B cell (primary cell): ENCODE results near the gene NRIP2. TPM values are rescaled to one million over a fixed set of nuclear protein-coding genes. Genes with fewer than 3 reads are reported as not detected.

Experiments used
- ATAC-seq: fragments of 200-7000 bp; cut with Tn5 transposase; one replicate; pipeline ENCODE4 v1.10.0; 2021; ENCODE audit warnings: low read depth, mild to moderate bottlenecking, moderate number of reproducible peaks, moderate library complexity
- CTCF ChIA-PET: fragments of 350-600 bp; sonication (Branson Sonifier 250); formaldehyde crosslinking; loops from one replicate; lab custom pipeline; 2021; ENCODE audit warnings: antibody characterized with exemption, inconsistent platforms; lab: Charles Lee
- POLR2A ChIA-PET: fragments of 350-600 bp; sonication (Branson Sonifier 250); formaldehyde crosslinking; loops from one replicate; lab custom pipeline; 2021; ENCODE audit warnings: antibody characterized with exemption; lab: Charles Lee
- DNase-seq: peaks from one replicate; pipeline ENCODE4 v3.0.0; 2013
- H2AFZ ChIP-seq: 2 replicates; pipeline ENCODE4 v1.6.1; 2012; ENCODE audit warnings: mild to moderate bottlenecking, low read depth, low read length; ENCODE audit not compliant: insufficient read depth, poor library complexity, severe bottlenecking
- H3K27ac ChIP-seq, 2 donors: 1 replicate in 1 of 2; 2 replicates in 1 of 2; pipeline ENCODE4 v1.5.1; 2012 to 2013; ENCODE audit warnings: low read length in 2 of 2, mild to moderate bottlenecking in 2 of 2, moderate library complexity in 1 of 2
- H3K27me3 ChIP-seq, 4 experiments: fragments of 200-600 bp in 1 of 4; sonication (generic) in 1 of 4; replicated peaks in 1 of 4; 1 replicate in 2 of 4; 2 replicates in 2 of 4; pipeline versions ENCODE4 v1.6.1 to v1.7.0; 2013 to 2016; ENCODE audit warnings: low read length in 3 of 4, mild to moderate bottlenecking in 2 of 4, mixed read lengths in 1 of 4, moderate library complexity in 1 of 4; ENCODE audit not compliant: insufficient read depth in 4 of 4, control insufficient read depth in 3 of 4; ENCODE audit errors: control extremely low read depth in 1 of 4
- H3K36me3 ChIP-seq, 2 experiments: replicated peaks in 1 of 2; 1 replicate in 1 of 2; 2 replicates in 1 of 2; pipeline versions ENCODE4 v1.6.1 to v1.7.1; 2013; ENCODE audit warnings: low read length in 1 of 2; ENCODE audit not compliant: insufficient read depth in 2 of 2, control insufficient read depth in 1 of 2; ENCODE audit errors: control extremely low read depth in 1 of 2, extremely low read depth in 1 of 2
- H3K4me1 ChIP-seq, 2 donors: fragments of 200-600 bp in 1 of 2; sonication (generic) in 1 of 2; 1 replicate in 1 of 2; 2 replicates in 1 of 2; pipeline versions ENCODE4 v1.5.1 to v1.6.1; 2013 to 2017; ENCODE audit warnings: low read length in 2 of 2; ENCODE audit not compliant: control insufficient read depth in 2 of 2, insufficient read depth in 2 of 2
- H3K4me2 ChIP-seq: replicated peaks from 2 replicates; pipeline ENCODE3; 2012; ENCODE audit warnings: mild to moderate bottlenecking, low read depth, low read length; ENCODE audit not compliant: poor library complexity, severe bottlenecking
- H3K4me3 ChIP-seq, 5 experiments: fragments of 200-600 bp in 1 of 5; sonication (generic) in 1 of 5; 1 replicate in 3 of 5; 2 replicates in 2 of 5; pipeline versions ENCODE4 v1.5.1 to v1.7.0; 2011 to 2016; ENCODE audit warnings: low read length in 4 of 5, mild to moderate bottlenecking in 4 of 5, low read depth in 2 of 5, control low read depth in 1 of 5, moderate library complexity in 1 of 5; ENCODE audit not compliant: insufficient read depth in 1 of 5; ENCODE audit errors: control extremely low read depth in 1 of 5, extremely low read depth in 1 of 5
- H3K79me2 ChIP-seq: fragments of 200-600 bp; sonication (generic); one replicate; pipeline ENCODE4 v1.6.0; 2016; ENCODE audit warnings: low read length; ENCODE audit not compliant: control insufficient read depth, insufficient read depth
- H3K9ac ChIP-seq: fragments of 200-600 bp; sonication (generic); 2 replicates; pipeline ENCODE4 v1.6.1; 2017; ENCODE audit warnings: mild to moderate bottlenecking, low read length, moderate library complexity
- H3K9me3 ChIP-seq, 3 donors: one replicate each; pipeline versions ENCODE4 v1.6.1 to v1.7.1; 2013; ENCODE audit warnings: low read length in 2 of 3; ENCODE audit not compliant: control insufficient read depth in 2 of 3, insufficient read depth in 1 of 3; ENCODE audit errors: control extremely low read depth in 1 of 3
- H4K20me1 ChIP-seq: 2 replicates; pipeline ENCODE4 v1.6.0; 2012; ENCODE audit warnings: mild to moderate bottlenecking, low read length; ENCODE audit not compliant: insufficient read depth, control insufficient read depth, poor library complexity, severe bottlenecking
- H3K27ac Mint-ChIP-seq: one replicate; pipeline ENCODE4 v1.8.0; 2021; ENCODE audit warnings: mixed read lengths
- H3K27me3 Mint-ChIP-seq: one replicate; pipeline ENCODE4 v1.8.0; 2021; ENCODE audit warnings: mixed read lengths
- H3K4me1 Mint-ChIP-seq: one replicate; pipeline ENCODE4 v1.8.0; 2021; ENCODE audit warnings: mixed read lengths
- H3K4me3 Mint-ChIP-seq: one replicate; pipeline ENCODE4 v1.8.0; 2021; ENCODE audit warnings: mixed read lengths
- H3K9me3 Mint-ChIP-seq: one replicate; pipeline ENCODE4 v1.8.0; 2022; ENCODE audit warnings: mixed read lengths; ENCODE audit not compliant: insufficient read depth
- EZH2 ChIP-seq: IDR thresholded peaks from 2 replicates; pipeline ENCODE4 v1.6.1; 2012; ENCODE audit warnings: borderline replicate concordance, low read depth, mild to moderate bottlenecking, moderate library complexity, low read length; ENCODE audit not compliant: insufficient read depth, poor library complexity, severe bottlenecking
- WGBS: methylation state at CpG from one replicate; pipeline ENCODE4 v1.1.5; 2013; ENCODE audit warnings: missing lambda C conversion rate; ENCODE audit not compliant: insufficient coverage; 5-methylcytosine and 5-hydroxymethylcytosine counted together
- intact Hi-C: fragments of 100-400 bp; cut with micrococcal nuclease; formaldehyde crosslinking; loops from one replicate; pipeline ENCODE4 v1.10.0; 2022
- polyA plus RNA-seq: library from polyadenylated mRNA; depleted of rRNA; stranded (reverse); fragments of >200 nt; gene quantifications from 2 replicates; pipeline ENCODE4 v1.2.3, GENCODE V29; 2012
- total RNA-seq, 2 donors: library from RNA; stranded (reverse); fragments of 120-200 nt in 1 of 2; gene quantifications; 1 replicate in 1 of 2; 2 replicates in 1 of 2; pipeline versions ENCODE4 v1.2.3 to v1.2.4, GENCODE V29; 2013 to 2022
- TF ChIP-seq, protein P1 (sequence below): fragments of 200-600 bp; IDR thresholded peaks from one replicate; pipeline ENCODE4 v1.8.0; 2022; ENCODE audit warnings: antibody characterized with exemption, mild to moderate bottlenecking

Gene NRIP2
- total and polyA plus RNA-seq, 2 donors (not counting 1 experiment from before 2014, with no cell fraction given) = not detected

DNA sequence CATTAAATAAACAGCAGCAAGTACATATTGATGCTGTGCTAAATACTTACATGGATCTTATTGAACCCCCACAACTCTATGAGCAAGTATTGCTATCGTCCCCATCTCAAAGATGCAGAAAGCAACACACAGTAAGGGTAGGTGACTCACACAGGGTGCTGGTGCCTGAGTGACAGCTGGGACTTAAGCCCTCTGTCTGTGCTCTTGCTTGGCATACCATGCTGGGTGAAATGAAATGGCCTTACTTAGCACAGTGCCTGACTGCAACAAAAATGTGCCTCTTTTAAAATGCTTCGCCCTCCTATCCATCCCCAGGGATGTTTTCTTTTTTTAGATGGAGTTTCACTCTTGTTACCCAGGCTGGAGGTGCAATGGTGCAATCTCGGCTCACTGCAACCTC lies 21.2 kb upstream of the NRIP2 start:
- Mint-ChIP-seq H3K4me3 (no peak overlapping the region), H3K27me3 (no peaks in the 10 kb centered on the region), H3K9me3 (no peaks in the 10 kb centered on the region), H3K27ac (no peak overlapping the region), H3K4me1 (no peaks in the 10 kb centered on the region)
- H3K27me3 ChIP-seq = no peaks in the 10 kb centered on the region
- no peaks in the 10 kb centered on the region for H4K20me1 ChIP-seq
- no peak overlapping the region for H3K4me3 ChIP-seq
- peaks cover 0 to 10% of the 10 kb centered on the region in 2 experiments for H3K36me3 ChIP-seq
- H3K27ac ChIP-seq = no peak overlapping the region
- no peak for ATAC-seq
- DNase-seq = no peak
- H3K79me2 ChIP-seq = no peaks in the 10 kb centered on the region
- H3K4me1 ChIP-seq = no peaks in the 10 kb centered on the region
- ChIA-PET CTCF (interaction anchor here (3.8 kb wide), 1 partner anchor 88 kb away, joined by 22 read pairs; no protein-coding TSS in a partner anchor), POLR2A (no interaction called here)
- TF ChIP-seq, protein P1, sequence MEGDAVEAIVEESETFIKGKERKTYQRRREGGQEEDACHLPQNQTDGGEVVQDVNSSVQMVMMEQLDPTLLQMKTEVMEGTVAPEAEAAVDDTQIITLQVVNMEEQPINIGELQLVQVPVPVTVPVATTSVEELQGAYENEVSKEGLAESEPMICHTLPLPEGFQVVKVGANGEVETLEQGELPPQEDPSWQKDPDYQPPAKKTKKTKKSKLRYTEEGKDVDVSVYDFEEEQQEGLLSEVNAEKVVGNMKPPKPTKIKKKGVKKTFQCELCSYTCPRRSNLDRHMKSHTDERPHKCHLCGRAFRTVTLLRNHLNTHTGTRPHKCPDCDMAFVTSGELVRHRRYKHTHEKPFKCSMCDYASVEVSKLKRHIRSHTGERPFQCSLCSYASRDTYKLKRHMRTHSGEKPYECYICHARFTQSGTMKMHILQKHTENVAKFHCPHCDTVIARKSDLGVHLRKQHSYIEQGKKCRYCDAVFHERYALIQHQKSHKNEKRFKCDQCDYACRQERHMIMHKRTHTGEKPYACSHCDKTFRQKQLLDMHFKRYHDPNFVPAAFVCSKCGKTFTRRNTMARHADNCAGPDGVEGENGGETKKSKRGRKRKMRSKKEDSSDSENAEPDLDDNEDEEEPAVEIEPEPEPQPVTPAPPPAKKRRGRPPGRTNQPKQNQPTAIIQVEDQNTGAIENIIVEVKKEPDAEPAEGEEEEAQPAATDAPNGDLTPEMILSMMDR = no peak
- TF ChIP-seq EZH2 = no peak
- H3K9ac ChIP-seq = no peak overlapping the region
- no peak overlapping the region for H3K4me2 ChIP-seq
- H3K9me3 ChIP-seq = no peaks in the 10 kb centered on the region
- no peak overlapping the region for H2AFZ ChIP-seq
- intact Hi-C loops = loop anchor here (10.0 kb wide), 1 partner anchor 179 kb away; no protein-coding TSS in a partner anchor
- WGBS = 80% methylated on average over 1 of the region's 3 CpGs

DNA sequence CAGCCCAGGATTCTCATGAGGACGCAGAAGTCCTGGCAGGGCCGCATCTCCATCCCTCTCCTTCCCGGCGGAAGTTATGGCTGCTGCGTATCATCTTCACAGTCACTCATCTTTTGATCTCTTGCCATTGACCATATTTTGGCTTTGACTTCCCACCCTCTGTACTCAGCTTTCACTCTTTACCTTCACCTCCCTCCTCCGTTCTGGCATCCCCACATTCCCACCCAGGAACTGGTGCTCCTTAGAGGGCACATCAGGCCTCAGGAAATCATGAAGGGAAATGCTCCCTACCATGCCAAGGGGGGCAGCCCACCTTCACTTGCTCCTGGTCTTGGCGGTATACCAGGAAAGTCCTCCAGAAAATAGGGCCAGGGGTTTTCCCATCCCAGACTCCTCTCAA lies 20.7 kb upstream of the NRIP2 start:
- DNase-seq (no peak), ATAC-seq (no peak)
- TF ChIP-seq, protein P1 = no peak
- no peak for TF ChIP-seq EZH2
- H3K9me3 Mint-ChIP-seq = no peaks in the 10 kb centered on the region
- H3K27me3 Mint-ChIP-seq = no peaks in the 10 kb centered on the region
- no peak overlapping the region for H3K9ac ChIP-seq
- no peak overlapping the region for H3K4me3 Mint-ChIP-seq
- H3K4me3 ChIP-seq = no peak overlapping the region
- WGBS = 93% methylated on average over 7 of the region's 7 CpGs
- H3K27ac Mint-ChIP-seq = no peak overlapping the region
- no peaks in the 10 kb centered on the region for H3K9me3 ChIP-seq
- H3K4me2 ChIP-seq = no peak overlapping the region
- CTCF ChIA-PET = interaction anchor here (1.1 to 3.8 kb wide), 2 partner anchors 23 to 89 kb away, joined by 3 to 22 read pairs; no protein-coding TSS in a partner anchor
- POLR2A ChIA-PET = no interaction called here
- H3K36me3 ChIP-seq = peaks cover 0 to 10% of the 10 kb centered on the region in 2 experiments
- H3K4me1 Mint-ChIP-seq = no peaks in the 10 kb centered on the region
- no peaks in the 10 kb centered on the region for H3K27me3 ChIP-seq
- no peak overlapping the region for H3K27ac ChIP-seq
- no peaks in the 10 kb centered on the region for H4K20me1 ChIP-seq
- H3K4me1 ChIP-seq = no peaks in the 10 kb centered on the region
- no peak overlapping the region for H2AFZ ChIP-seq
- intact Hi-C loops = loop anchor here (10.0 kb wide), 1 partner anchor 179 kb away; no protein-coding TSS in a partner anchor
- H3K79me2 ChIP-seq = no peaks in the 10 kb centered on the region
